ENCODE results near the gene GRIPAP1. TPM values are rescaled to one million over a fixed set of nuclear protein-coding genes. Genes with fewer than 3 reads are reported as not detected.

The GRIPAP1 gene
- total RNA-seq, 1 donor, result 15.6 TPM

- no peaks in the 10 kb centered on the region for H3K4me1 ChIP-seq (ENCODE audit: insufficient read depth, low read length)
- peaks cover 9% of the 10 kb centered on the region for H3K36me3 ChIP-seq (ENCODE audit: insufficient read depth, low read length)
- no peak overlapping the region for H3K4me2 ChIP-seq (ENCODE audit: insufficient read depth, low read length)
- peaks cover 12% of the 10 kb centered on the region for H3K79me2 ChIP-seq (ENCODE audit: insufficient read depth, low read length)
- DNase-seq (ENCODE audit: insufficient read length, low spot score, missing footprints), result no peak
- no peak overlapping the region for H3K27ac ChIP-seq (ENCODE audit: low read depth, low read length)
- no peaks in the 10 kb centered on the region for H3K27me3 ChIP-seq (ENCODE audit: insufficient read depth, low read length)
- no peak for TF ChIP-seq CTCF (IDR thresholded peaks at IDR 0.05; ENCODE audit: extremely low read depth, low read depth, low read length)
- peaks cover 7% of the 10 kb centered on the region for H4K20me1 ChIP-seq (ENCODE audit: insufficient read depth, low read length)
- H3K4me3 ChIP-seq (ENCODE audit: insufficient read depth, low read length), result no peak overlapping the region
- no peaks in the 10 kb centered on the region for H3K9me3 ChIP-seq (ENCODE audit: low read depth, low read length)
- no peak overlapping the region for H2AFZ ChIP-seq (ENCODE audit: low read length)
Measured at GRCh38 chrX:49000636-49001035, 1.4 kb downstream of the GRIPAP1 start.

DNA sequence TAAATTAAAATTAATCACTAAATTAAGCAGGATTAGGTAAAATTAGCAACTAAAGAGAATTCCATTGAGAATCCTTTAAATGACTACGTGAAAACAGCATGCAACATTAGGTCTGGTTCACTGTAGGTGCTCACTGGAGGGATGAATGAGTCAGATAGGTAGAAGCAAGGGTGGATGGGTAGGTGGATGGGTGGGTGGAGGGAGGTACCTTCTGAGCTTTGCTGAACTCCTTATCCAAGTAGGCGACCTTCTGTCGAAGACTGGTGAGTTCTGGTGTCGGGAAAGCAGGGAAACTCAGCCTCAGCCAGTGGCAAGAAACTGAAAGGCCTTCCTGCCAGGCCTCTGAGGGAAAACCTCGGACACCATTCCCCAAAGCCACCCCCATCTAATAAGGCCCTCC is 3.0 kb downstream of the GRIPAP1 start:
- H4K20me1 ChIP-seq (ENCODE audit: insufficient read depth, low read length), result peaks cover 7% of the 10 kb centered on the region
- no peak overlapping the region for H3K4me2 ChIP-seq (ENCODE audit: insufficient read depth, low read length)
- DNase-seq (ENCODE audit: insufficient read length, low spot score, missing footprints), result no peak
- peaks cover 14% of the 10 kb centered on the region for H3K36me3 ChIP-seq (ENCODE audit: insufficient read depth, low read length)
- no peaks in the 10 kb centered on the region for H3K4me1 ChIP-seq (ENCODE audit: insufficient read depth, low read length)
- H3K27ac ChIP-seq (ENCODE audit: low read depth, low read length), result no peak overlapping the region
- H3K4me3 ChIP-seq (ENCODE audit: insufficient read depth, low read length), result no peak overlapping the region
- no peaks in the 10 kb centered on the region for H3K9me3 ChIP-seq (ENCODE audit: low read depth, low read length)
- H3K79me2 ChIP-seq (ENCODE audit: insufficient read depth, low read length), result peaks cover 12% of the 10 kb centered on the region
- no peaks in the 10 kb centered on the region for H3K27me3 ChIP-seq (ENCODE audit: insufficient read depth, low read length)
- H2AFZ ChIP-seq (ENCODE audit: low read length), result no peak overlapping the region
- no peak for TF ChIP-seq CTCF (IDR thresholded peaks at IDR 0.05; ENCODE audit: extremely low read depth, low read depth, low read length)

DNA sequence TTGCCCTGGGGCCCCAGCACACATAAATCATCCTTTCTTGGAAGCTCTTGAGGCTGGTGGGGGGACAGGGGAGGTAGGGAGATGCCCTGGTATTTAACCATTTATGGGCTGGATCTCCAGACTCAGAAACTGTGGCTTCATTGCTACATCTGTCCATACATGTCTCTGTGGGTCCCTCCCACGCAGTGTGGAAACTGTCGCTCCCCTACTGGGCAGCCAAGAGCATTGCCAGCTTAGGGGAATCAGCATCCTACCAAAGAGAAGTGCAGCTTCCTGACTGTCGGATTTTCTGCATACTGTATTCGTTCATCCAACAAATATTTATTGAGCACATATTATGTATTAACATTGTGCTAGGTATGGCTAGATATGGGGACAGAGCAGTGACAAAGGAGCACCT is 3.7 kb downstream of the GRIPAP1 start:
- TF ChIP-seq CTCF (IDR thresholded peaks at IDR 0.05; ENCODE audit: extremely low read depth, low read depth, low read length), result no peak
- Histone ChIP-seq H3K36me3 (ENCODE audit: insufficient read depth, low read length) (peaks cover 14% of the 10 kb centered on the region), H3K27ac (ENCODE audit: low read depth, low read length) (no peak overlapping the region), H3K4me2 (ENCODE audit: insufficient read depth, low read length) (no peak overlapping the region), H3K9me3 (ENCODE audit: low read depth, low read length) (no peaks in the 10 kb centered on the region), H4K20me1 (ENCODE audit: insufficient read depth, low read length) (peaks cover 7% of the 10 kb centered on the region), H3K79me2 (ENCODE audit: insufficient read depth, low read length) (peaks cover 12% of the 10 kb centered on the region), H3K4me3 (ENCODE audit: insufficient read depth, low read length) (no peak overlapping the region), H2AFZ (ENCODE audit: low read length) (no peak overlapping the region), H3K27me3 (ENCODE audit: insufficient read depth, low read length) (no peaks in the 10 kb centered on the region), H3K4me1 (ENCODE audit: insufficient read depth, low read length) (no peaks in the 10 kb centered on the region)
- no peak for DNase-seq (ENCODE audit: insufficient read length, low spot score, missing footprints)

DNA sequence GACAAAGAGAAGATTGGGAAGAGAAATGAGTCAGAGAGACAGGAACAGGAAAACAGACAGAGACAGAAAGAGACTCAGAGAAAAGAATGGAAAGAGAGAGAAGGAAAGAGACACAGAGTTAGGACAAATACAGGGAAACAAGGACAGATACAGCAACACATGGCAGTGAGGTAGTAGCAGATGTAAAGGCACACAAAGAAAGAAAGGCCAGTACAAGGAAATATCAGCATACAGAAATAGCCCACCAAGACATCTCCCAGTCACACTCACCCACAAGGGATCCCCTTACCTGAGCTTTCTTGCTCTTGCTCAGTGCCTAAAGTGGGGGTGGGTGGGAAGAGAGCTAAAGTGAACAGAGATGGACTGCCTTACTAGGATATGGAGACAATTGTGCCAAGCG is 4.2 kb downstream of the GRIPAP1 start:
- H4K20me1 ChIP-seq (ENCODE audit: insufficient read depth, low read length), result peaks cover 7% of the 10 kb centered on the region
- peaks cover 12% of the 10 kb centered on the region for H3K79me2 ChIP-seq (ENCODE audit: insufficient read depth, low read length)
- H3K27me3 ChIP-seq (ENCODE audit: insufficient read depth, low read length), result no peaks in the 10 kb centered on the region
- no peaks in the 10 kb centered on the region for H3K9me3 ChIP-seq (ENCODE audit: low read depth, low read length)
- H2AFZ ChIP-seq (ENCODE audit: low read length), result no peak overlapping the region
- no peak overlapping the region for H3K4me2 ChIP-seq (ENCODE audit: insufficient read depth, low read length)
- DNase-seq (ENCODE audit: insufficient read length, low spot score, missing footprints), result peak; percentile 72
- no peak for TF ChIP-seq CTCF (IDR thresholded peaks at IDR 0.05; ENCODE audit: extremely low read depth, low read depth, low read length)
- H3K4me3 ChIP-seq (ENCODE audit: insufficient read depth, low read length), result no peak overlapping the region
- H3K4me1 ChIP-seq (ENCODE audit: insufficient read depth, low read length), result no peaks in the 10 kb centered on the region
- peaks cover 16% of the 10 kb centered on the region for H3K36me3 ChIP-seq (ENCODE audit: insufficient read depth, low read length)
- no peak overlapping the region for H3K27ac ChIP-seq (ENCODE audit: low read depth, low read length)

All from osteoblast (primary cell).